T-helper 22 cell (primary cell): ENCODE measurements around the gene PAM.
"Not testable (repeated sequence)": the region's sequence is repeated elsewhere in the genome, so short reads cannot be mapped to it uniquely, and the experiment has no call there.

Source experiments
- DNase-seq: peaks from one replicate; pipeline ENCODE4 v3.0.0-alpha.2; 2020; ENCODE audit warnings: low read depth

PAM gene

GRCh38 chr5:103003872-103004271, 248.8 kb downstream of the PAM start:
- DNase-seq: no peak

- DNase-seq: no peak
Measured at GRCh38 chr5:103005276-103005675, 250.2 kb downstream of the PAM start.

GRCh38 chr5:103006921-103007320, 251.8 kb downstream of the PAM start:
- DNase-seq: no peak

- DNase-seq: no peak
Measured at GRCh38 chr5:103010168-103010567, 255.1 kb downstream of the PAM start.

- no peak for DNase-seq
Measured at GRCh38 chr5:103013933-103014552, 258.9 kb downstream of the PAM start.

GRCh38 chr5:103014983-103015382, 259.9 kb downstream of the PAM start:
- DNase-seq: no peak

GRCh38 chr5:103016167-103016566, 261.1 kb downstream of the PAM start:
- no peak for DNase-seq

- no peak for DNase-seq
Measured at GRCh38 chr5:103019804-103020203, 264.7 kb downstream of the PAM start.

- no peak for DNase-seq
Measured at GRCh38 chr5:103021314-103021713, 266.2 kb downstream of the PAM start.

GRCh38 chr5:103027267-103027666, 272.2 kb downstream of the PAM start:
- DNase-seq: no peak

- DNase-seq: no peak
Measured at GRCh38 chr5:103031607-103032006, 276.5 kb downstream of the PAM start.

GRCh38 chr5:103033696-103034095, 278.6 kb downstream of the PAM start:
- no peak for DNase-seq

GRCh38 chr5:103034662-103035392, 279.7 kb downstream of the PAM start:
- no peak for DNase-seq

GRCh38 chr5:103035701-103036100, 280.6 kb downstream of the PAM start:
- no peak for DNase-seq

- DNase-seq: no peak
Measured at GRCh38 chr5:103036601-103037000, 281.5 kb downstream of the PAM start.

- no peak for DNase-seq
Measured at GRCh38 chr5:103037673-103038455, 282.8 kb downstream of the PAM start.

GRCh38 chr5:103041071-103041676, 286.1 kb downstream of the PAM start:
- DNase-seq: no peak

GRCh38 chr5:103046706-103047105, 291.6 kb downstream of the PAM start:
- DNase-seq: not testable (repeated sequence)

- no peak for DNase-seq
Measured at GRCh38 chr5:103057208-103058130, 302.4 kb downstream of the PAM start.

GRCh38 chr5:103059525-103059924, 304.4 kb downstream of the PAM start:
- no peak for DNase-seq

GRCh38 chr5:103060424-103060954, 305.4 kb downstream of the PAM start:
- no peak for DNase-seq
